HCT116 (cell line): ENCODE data around the gene PIGQ. TPM values are rescaled to one million over a fixed set of nuclear protein-coding genes. Genes with fewer than 3 reads are reported as not detected.

Source experiments
- ATAC-seq: fragments of 200-7000 bp; cut with Tn5 transposase; 2 replicates; pipeline ENCODE4 v1.9.1; 2020; ENCODE audit warnings: mild to moderate bottlenecking, moderate library complexity
- BruUV-seq: library from RNA; stranded (reverse); fragments of 400-500 nt; replicated peaks from 2 replicates; lab custom pipeline; 2021; lab: Mats Ljungman, UMichigan
- CTCF ChIA-PET: fragments of 300-600 bp; sonication (Branson Sonifier 250); formaldehyde crosslinking; loops from one replicate; lab custom pipeline; 2021; ENCODE audit warnings: antibody characterized with exemption; lab: Charles Lee
- POLR2A ChIA-PET: fragments of 300-600, 350-600 bp; sonication (Branson Sonifier 250); formaldehyde crosslinking; loops from one replicate; lab custom pipeline; 2021; ENCODE audit warnings: antibody characterized with exemption; lab: Charles Lee
- RAD21 ChIA-PET, 2 experiments: fragments of 300-600 bp; sonication (Branson Sonifier 250); formaldehyde crosslinking; loops; one replicate each; lab custom pipeline; 2023; ENCODE audit warnings: low total read pairs in 2 of 2; ENCODE audit not compliant: uncharacterized antibody in 2 of 2, unreplicated experiment in 2 of 2, low non-redundant PET in 1 of 2; lab: Charles Lee
- DNase-seq: peaks from one replicate; pipeline ENCODE4 v3.0.0-alpha.2; 2010; ENCODE audit warnings: low read depth, low spot score
- H2AFZ ChIP-seq: fragments of 200-600 bp; shearing (Covaris generic), sonication (generic); 2 replicates; pipeline ENCODE4 v1.6.1; 2017; ENCODE audit warnings: low read depth, mixed run types, mixed read lengths, antibody characterized with exemption, low read length; ENCODE audit not compliant: poor library complexity, severe bottlenecking
- H3K27ac ChIP-seq: 2 replicates; pipeline ENCODE4 v1.5.1; 2012; ENCODE audit warnings: low read depth, low read length
- H3K27me3 ChIP-seq: fragments of 200-600 bp; sonication (generic); 2 replicates; pipeline ENCODE4 v1.6.1; 2016; ENCODE audit warnings: mixed run types, low read length, mixed read lengths; ENCODE audit not compliant: insufficient read depth
- H3K36me3 ChIP-seq, 2 experiments: fragments of 200-500 bp in 1 of 2; fragments of 200-600 bp in 1 of 2; sonication (Bioruptor generic) in 1 of 2; sonication (generic) in 1 of 2; 2 replicates each; pipeline versions ENCODE4 v1.5.1 to v1.6.1; 2014 to 2016; ENCODE audit warnings: low read length in 2 of 2, inconsistent platforms in 1 of 2, mixed read lengths in 1 of 2, mixed run types in 1 of 2; ENCODE audit not compliant: insufficient read depth in 2 of 2, control insufficient read depth in 1 of 2
- H3K4me1 ChIP-seq, 2 experiments: fragments of 200-600 bp in 1 of 2; sonication (generic) in 1 of 2; 2 replicates each; pipeline versions ENCODE4 v1.5.1 to v1.6.1; 2012 to 2017; ENCODE audit warnings: low read length in 2 of 2, inconsistent platforms in 1 of 2, mild to moderate bottlenecking in 1 of 2, mixed read lengths in 1 of 2, mixed run types in 1 of 2, moderate library complexity in 1 of 2; ENCODE audit not compliant: insufficient read depth in 2 of 2, control insufficient read depth in 1 of 2
- H3K4me2 ChIP-seq: fragments of 200-600 bp; sonication (generic); 2 replicates; pipeline ENCODE4 v1.6.1; 2017; ENCODE audit warnings: mixed run types, low read length, mixed read lengths
- H3K4me3 ChIP-seq, 2 experiments: fragments of 200-600 bp in 1 of 2; sonication (generic) in 1 of 2; replicated peaks in 1 of 2; 2 replicates each; pipeline ENCODE4 v1.5.1; 2011 to 2016; ENCODE audit warnings: low read length in 2 of 2, control low read depth in 1 of 2, low read depth in 1 of 2, mild to moderate bottlenecking in 1 of 2, mixed read lengths in 1 of 2, mixed run types in 1 of 2
- H3K79me2 ChIP-seq: fragments of 200-600 bp; sonication (generic); 2 replicates; pipeline ENCODE4 v1.6.1; 2017; ENCODE audit warnings: mild to moderate bottlenecking, mixed run types, low read length, moderate library complexity, mixed read lengths; ENCODE audit not compliant: insufficient read depth
- H3K9ac ChIP-seq: fragments of 200-600 bp; sonication (generic); 2 replicates; pipeline ENCODE4 v1.6.1; 2016; ENCODE audit warnings: low read length, mixed read lengths
- H3K9me2 ChIP-seq: fragments of 200-600 bp; sonication (generic), shearing (Covaris generic); 2 replicates; pipeline ENCODE4 v1.6.1; 2017; ENCODE audit warnings: mixed run types, mild to moderate bottlenecking, moderate library complexity; ENCODE audit not compliant: insufficient read depth
- H3K9me3 ChIP-seq, 2 experiments: fragments of 200-500 bp in 1 of 2; fragments of 200-600 bp in 1 of 2; sonication (Bioruptor generic) in 1 of 2; sonication (generic) in 1 of 2; 2 replicates each; pipeline ENCODE4 v1.6.1; 2014 to 2017; ENCODE audit warnings: low read length in 2 of 2, mixed read lengths in 2 of 2, inconsistent platforms in 1 of 2, low read depth in 1 of 2, mild to moderate bottlenecking in 1 of 2, mixed run types in 1 of 2, moderate library complexity in 1 of 2; ENCODE audit not compliant: control insufficient read depth in 1 of 2, insufficient read depth in 1 of 2
- H4K20me1 ChIP-seq: fragments of 200-600 bp; sonication (generic), shearing (Covaris generic); 2 replicates; pipeline ENCODE4 v1.6.1; 2017; ENCODE audit warnings: mixed run types, mild to moderate bottlenecking, moderate library complexity; ENCODE audit not compliant: insufficient read depth
- CBX3 ChIP-seq: IDR thresholded peaks from 2 replicates; pipeline ENCODE4 v1.6.1; 2012; ENCODE audit warnings: low read depth
- ELF1 ChIP-seq: IDR thresholded peaks from 2 replicates; pipeline ENCODE4 v1.6.1; 2012; ENCODE audit warnings: low read depth, borderline replicate concordance
- EZH2 ChIP-seq: fragments of 200-600 bp; sonication (generic); IDR thresholded peaks from 2 replicates; pipeline ENCODE4 v1.6.1; 2017; ENCODE audit warnings: antibody characterized with exemption, mixed run types
- FOSL1 ChIP-seq: IDR thresholded peaks from 2 replicates; pipeline ENCODE4 v1.6.1; 2012; ENCODE audit warnings: low read depth
- JUND ChIP-seq: IDR thresholded peaks from 2 replicates; pipeline ENCODE4 v1.6.1; 2012
- MAX ChIP-seq: IDR thresholded peaks from 2 replicates; pipeline ENCODE4 v1.6.1; 2012
- POLR2A ChIP-seq: IDR thresholded peaks from 2 replicates; pipeline ENCODE4 v1.7.0; 2011; ENCODE audit warnings: borderline replicate concordance; ENCODE audit not compliant: insufficient read depth, insufficient read length; ENCODE audit errors: extremely low read depth
- RAD21 ChIP-seq: IDR thresholded peaks from 2 replicates; pipeline ENCODE4 v1.6.1; 2012; ENCODE audit warnings: low read depth, mild to moderate bottlenecking
- REST ChIP-seq: IDR thresholded peaks from 2 replicates; pipeline ENCODE4 v1.6.1; 2012; ENCODE audit warnings: low read depth
- SIN3A ChIP-seq: IDR thresholded peaks from 2 replicates; pipeline ENCODE4 v1.6.1; 2012; ENCODE audit warnings: low read depth
- SP1 ChIP-seq: IDR thresholded peaks from 2 replicates; pipeline ENCODE4 v1.6.1; 2012; ENCODE audit warnings: low read depth
- SRF ChIP-seq: IDR thresholded peaks from 2 replicates; pipeline ENCODE4 v1.6.1; 2012; ENCODE audit warnings: low read depth
- TCF7L2 ChIP-seq: IDR thresholded peaks from 2 replicates; pipeline ENCODE4 v1.7.0; 2011; ENCODE audit warnings: borderline replicate concordance, inconsistent platforms; ENCODE audit not compliant: insufficient read depth, insufficient read length; ENCODE audit errors: extremely low read depth
- ZFX ChIP-seq: fragments of 450-650 bp; IDR thresholded peaks from 2 replicates; pipeline ENCODE4 v1.6.1; 2017
- intact Hi-C: fragments of 100-400 bp; cut with micrococcal nuclease; formaldehyde crosslinking; loops from 2 replicates; pipeline ENCODE4 v1.10.0; 2022
- total RNA-seq: library from RNA; stranded (reverse); gene quantifications from one replicate; pipeline ENCODE4 v1.2.1, GENCODE V29; 2021; ENCODE audit not compliant: unreplicated experiment

The PIGQ gene
- total RNA-seq, 1 experiment from 2014 or later = 21.0 TPM

- no peak overlapping the region for H2AFZ ChIP-seq
- POLR2A ChIA-PET = no interaction called here
- CTCF ChIA-PET = no interaction called here
These were observed 3.3 kb downstream of the PIGQ start for GRCh38 chr16:572865-573650.

GRCh38 chr16:574021-574760 is 4.4 kb downstream of the PIGQ start:
- no peak overlapping the region for H3K9ac ChIP-seq
- no peaks in the 10 kb centered on the region for H4K20me1 ChIP-seq
- H3K4me1 ChIP-seq = peaks cover 1 to 3% of the 10 kb centered on the region in 2 experiments; a peak in 3 of 4 replicates
- H3K79me2 ChIP-seq = peaks cover 9% of the 10 kb centered on the region; the same call in 1 of the 2 replicates
- H3K36me3 ChIP-seq = no peaks in the 10 kb centered on the region
- ATAC-seq = no peak
- RAD21 ChIA-PET = no interaction called here
- H3K27ac ChIP-seq = no peak overlapping the region
- no peak overlapping the region for H3K4me2 ChIP-seq
- H3K4me3 ChIP-seq = no peak overlapping the region
- H2AFZ ChIP-seq = no peak overlapping the region
- H3K9me2 ChIP-seq = no peaks in the 10 kb centered on the region
- no peak for DNase-seq
- intact Hi-C loops = no loop called here
- no TSS peak for BruUV-seq
- CTCF ChIA-PET = no interaction called here
- TF ChIP-seq SP1 = no peak
- no peak for TF ChIP-seq SRF
- TF ChIP-seq SIN3A = no peak
- no peak for TF ChIP-seq RAD21
- TF ChIP-seq REST = no peak
- no peak for TF ChIP-seq EZH2
- no peak for TF ChIP-seq POLR2A
- TF ChIP-seq MAX = no peak
- no peak for TF ChIP-seq JUND
- no peak for TF ChIP-seq FOSL1
- TF ChIP-seq ELF1 = no peak
- TF ChIP-seq CBX3 = no peak
- POLR2A ChIA-PET = no interaction called here
- H3K9me3 ChIP-seq = no peaks in the 10 kb centered on the region
- H3K27me3 ChIP-seq = no peaks in the 10 kb centered on the region

More at GRCh38 chr16:572865-573650, 3.3 kb downstream of the PIGQ start:
- Histone ChIP-seq H3K9ac (no peak overlapping the region), H3K27me3 (no peaks in the 10 kb centered on the region), H4K20me1 (no peaks in the 10 kb centered on the region), H3K9me3 (no peaks in the 10 kb centered on the region), H3K4me3 (no peak overlapping the region), H3K9me2 (no peaks in the 10 kb centered on the region), H3K4me2 (no peak overlapping the region), H3K27ac (no peak overlapping the region), H3K79me2 (peaks cover 9% of the 10 kb centered on the region; the same call in 1 of the 2 replicates), H3K4me1 (peaks cover 7 to 13% of the 10 kb centered on the region in 2 experiments), H3K36me3 (no peaks in the 10 kb centered on the region)
- TF ChIP-seq TCF7L2 = no peak
- no peak for TF ChIP-seq ZFX
- no TSS peak for BruUV-seq
- DNase-seq = no peak
- RAD21 ChIA-PET = no interaction called here
- intact Hi-C loops = no loop called here
- no peak for ATAC-seq
